Measurements from ENCODE around the gene ASPRV1. TPM values are rescaled to one million over a fixed set of nuclear protein-coding genes. Genes with fewer than 3 reads are reported as not detected.

The ASPRV1 gene
- 0.18 TPM in 1 of 2 replicates, not detected in the other for total RNA-seq

DNA sequence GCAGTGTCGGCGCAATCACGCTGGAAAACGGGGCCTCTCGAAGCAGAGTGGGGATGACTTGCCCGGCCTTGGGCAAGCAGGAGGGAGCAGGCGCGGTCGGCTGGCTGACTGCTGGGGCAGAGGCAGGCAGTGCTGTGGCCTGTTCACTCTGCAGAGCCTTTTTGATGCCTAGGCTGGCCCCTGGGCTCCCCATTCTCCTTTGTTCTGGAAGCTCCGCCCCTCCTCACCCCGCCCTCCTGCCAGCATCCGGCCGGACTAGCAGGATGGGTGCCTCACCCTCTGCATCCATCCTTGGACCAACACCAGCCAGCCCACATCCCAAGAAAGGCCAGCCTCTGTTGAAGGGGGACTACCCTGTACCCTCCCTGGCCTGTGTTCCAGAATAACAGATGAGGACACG, at the start of gene ASPRV1:
TSS of gene ASPRV1 (minus strand) at position 136 of the 400 bp plus-strand sequence. CDS start 195 bp downstream, outside the sequence.

DNA sequence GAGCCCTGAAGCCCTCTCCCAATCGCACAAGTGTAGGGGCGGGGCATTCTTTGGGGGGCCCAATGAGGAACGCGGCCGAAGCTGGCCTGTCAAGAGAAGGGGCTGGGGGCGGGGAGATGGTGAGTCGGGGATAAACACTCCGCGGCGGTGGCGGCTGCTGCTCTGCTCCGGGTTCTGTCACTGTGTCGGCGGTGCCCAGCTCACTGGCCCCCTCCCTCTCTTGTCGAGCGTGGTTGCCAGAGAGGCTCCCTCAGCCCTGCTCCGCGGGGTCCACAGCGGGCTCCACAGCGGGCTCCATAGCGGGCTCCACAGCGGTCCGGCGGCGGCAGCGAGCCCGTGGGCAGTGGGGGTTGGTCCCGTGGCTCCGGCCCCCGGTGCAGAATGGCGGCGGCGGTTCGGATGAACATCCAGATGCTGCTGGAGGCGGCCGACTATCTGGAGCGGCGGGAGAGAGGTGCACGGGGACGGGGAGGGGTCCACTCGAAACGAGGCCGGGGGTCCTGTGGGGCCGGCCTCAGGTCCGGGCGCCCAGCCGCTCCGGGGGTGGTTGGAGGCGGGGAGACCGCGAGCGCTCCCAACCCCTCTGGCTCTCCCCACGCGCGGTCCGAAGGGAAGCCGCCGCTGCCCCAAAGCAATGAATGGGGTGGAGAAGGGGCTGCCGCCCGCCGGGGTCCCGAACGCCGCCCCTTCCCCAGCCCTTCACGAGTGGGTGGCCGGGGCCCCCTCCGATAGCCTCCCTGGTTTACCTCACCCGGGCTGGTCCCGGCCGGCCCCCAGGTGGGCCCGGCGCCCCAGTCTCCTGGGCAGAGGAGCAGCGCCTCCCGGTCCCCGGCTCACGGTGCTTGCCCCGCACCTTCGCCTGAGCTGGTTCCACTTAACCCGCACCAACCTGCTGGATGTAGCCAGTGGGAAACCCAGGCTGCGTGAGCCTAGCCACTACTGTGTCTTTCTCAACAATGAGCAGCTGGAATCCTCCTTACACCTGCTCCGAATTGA, 46.2 kb downstream of the ASPRV1 start, which contains the start of gene MXD1:
TSS of gene MXD1 (plus strand) at position 160 of the 996 bp plus-strand sequence. CDS start at position 382, 222 bp downstream.

Other genes starting within 250 kb of the ASPRV1 start
- gene ANXA4, start 219.5 kb downstream of the ASPRV1 start, total RNA-seq = 21.1 and 38.7 TPM in 2 replicates
- gene GMCL1, start 132.0 kb downstream of the ASPRV1 start, total RNA-seq = 6.3 and 7.8 TPM in 2 replicates
- 41.2 and 50.9 TPM in 2 replicates for gene SNRNP27, start 67.7 kb downstream of the ASPRV1 start, total RNA-seq
- 4.5 and 7.3 TPM in 2 replicates for gene MXD1, start 46.5 kb downstream of the ASPRV1 start, total RNA-seq
- 65.0 and 94.4 TPM in 2 replicates for gene PCBP1, start 125.8 kb upstream of the ASPRV1 start, total RNA-seq
- 14.4 and 21.3 TPM in 2 replicates for gene C2orf42, start 229.4 kb upstream of the ASPRV1 start, total RNA-seq

All from cardiac atrium fibroblast (primary cell).